DND-41 (cell line): ENCODE measurements around the gene NLGN4Y.

Experiments used
- CTCF ChIP-seq: IDR thresholded peaks from 2 replicates; pipeline ENCODE4 v1.5.1; 2012; ENCODE audit warnings: borderline replicate concordance, low read length, moderate library complexity, mild to moderate bottlenecking; ENCODE audit not compliant: poor library complexity, severe bottlenecking; ENCODE audit errors: extremely low read depth
- EZH2 ChIP-seq: IDR thresholded peaks from 3 replicates; pipeline ENCODE4 v1.6.1; 2012; ENCODE audit warnings: borderline replicate concordance, low read depth, mild to moderate bottlenecking, moderate library complexity, low read length, inconsistent platforms; ENCODE audit not compliant: severe bottlenecking

GRCh38 chrY:14618513-14618912 lies 94.2 kb downstream of the NLGN4Y start:
- TF ChIP-seq CTCF (no peak), EZH2 (no peak)
